HG03045 (cell line): ENCODE measurements around the gene FAM135A.
"Not testable (repeated sequence)": the region's sequence is repeated elsewhere in the genome, so short reads cannot be mapped to it uniquely, and the experiment has no call there.

ENCODE experiments used
- ATAC-seq: cut with Tn5 transposase; IDR thresholded peaks from one replicate; pipeline ENCODE4 v1.9.1; 2021; ENCODE audit warnings: mild to moderate bottlenecking, moderate library complexity; ENCODE audit not compliant: unreplicated experiment

Gene FAM135A

GRCh38 chr6:70396163-70396562, 17.1 kb upstream of the FAM135A start:
- no peak for ATAC-seq

GRCh38 chr6:70396796-70397729, 16.2 kb upstream of the FAM135A start:
- ATAC-seq = no peak

- no peak for ATAC-seq
Measured at GRCh38 chr6:70398783-70399728, 14.3 kb upstream of the FAM135A start.

GRCh38 chr6:70404658-70405057, 8.7 kb upstream of the FAM135A start:
- no peak for ATAC-seq

GRCh38 chr6:70409216-70409615, 4.1 kb upstream of the FAM135A start:
- ATAC-seq = no peak

GRCh38 chr6:70411542-70412251, 1.6 kb upstream of the FAM135A start:
- no peak for ATAC-seq

- peak; percentile 24 for ATAC-seq
Measured at GRCh38 chr6:70412252-70413113, 825 bp upstream of the FAM135A start.

GRCh38 chr6:70413992-70414494, 735 bp downstream of the FAM135A start:
- peak; percentile 2 for ATAC-seq

- no peak for ATAC-seq
Measured at GRCh38 chr6:70414813-70415212, 1.5 kb downstream of the FAM135A start.

- no peak for ATAC-seq
Measured at GRCh38 chr6:70415247-70415646, 1.9 kb downstream of the FAM135A start.

- ATAC-seq = no peak
Measured at GRCh38 chr6:70415660-70416059, 2.4 kb downstream of the FAM135A start.

- ATAC-seq = no peak
Measured at GRCh38 chr6:70421509-70421908, 8.2 kb downstream of the FAM135A start.

- ATAC-seq = no peak
Measured at GRCh38 chr6:70423189-70424134, 10.2 kb downstream of the FAM135A start.

GRCh38 chr6:70424291-70424690, 11.0 kb downstream of the FAM135A start:
- no peak for ATAC-seq

- ATAC-seq = no peak
Measured at GRCh38 chr6:70436320-70436719, 23.0 kb downstream of the FAM135A start.

GRCh38 chr6:70445001-70445400, 31.7 kb downstream of the FAM135A start:
- ATAC-seq = no peak

GRCh38 chr6:70447343-70448070, 34.2 kb downstream of the FAM135A start:
- ATAC-seq = not testable (repeated sequence)

GRCh38 chr6:70453899-70454298, 40.6 kb downstream of the FAM135A start:
- not testable (repeated sequence) for ATAC-seq
